ACC112 (cell line): ENCODE measurements around the gene CSK.

Experiments
- H2AFZ ChIP-seq: fragments of 200-600 bp; sonication (generic); one replicate; pipeline ENCODE4 v1.6.0; 2017; ENCODE audit warnings: antibody characterized with exemption, low read length; ENCODE audit not compliant: unreplicated experiment
- H3K27ac ChIP-seq: fragments of 200-600 bp; sonication (generic); 2 replicates; pipeline ENCODE4 v1.5.1; 2014; ENCODE audit warnings: low read depth, mild to moderate bottlenecking, antibody characterized with exemption, low read length, moderate library complexity
- H3K27me3 ChIP-seq: fragments of 200-600 bp; sonication (generic); 2 replicates; pipeline ENCODE4 v1.6.1; 2014; ENCODE audit warnings: mild to moderate bottlenecking, antibody characterized with exemption, low read length, moderate library complexity, mixed read lengths; ENCODE audit not compliant: insufficient read depth
- H3K36me3 ChIP-seq: fragments of 200-600 bp; sonication (generic); 2 replicates; pipeline ENCODE4 v1.6.1; 2016; ENCODE audit warnings: mild to moderate bottlenecking, antibody characterized with exemption, low read length, moderate library complexity, mixed read lengths; ENCODE audit not compliant: insufficient read depth
- H3K4me1 ChIP-seq: fragments of 200-600 bp; sonication (generic); one replicate; pipeline ENCODE4 v1.6.1; 2016; ENCODE audit warnings: low read length, mixed read lengths; ENCODE audit not compliant: insufficient read depth, unreplicated experiment, control insufficient read depth
- H3K4me3 ChIP-seq: fragments of 200-600 bp; sonication (generic); 2 replicates; pipeline ENCODE4 v1.5.1; 2014; ENCODE audit warnings: mild to moderate bottlenecking, low read depth, low read length
- H3K79me2 ChIP-seq: fragments of 200-600 bp; sonication (generic); one replicate; pipeline ENCODE4 v1.6.0; 2016; ENCODE audit warnings: low read length; ENCODE audit not compliant: control insufficient read depth, unreplicated experiment, insufficient read depth

CSK gene

GRCh38 chr15:74838746-74839525 lies 57.1 kb downstream of the CSK start:
- H3K4me1 ChIP-seq, result peaks cover 13% of the 10 kb centered on the region
- no peaks in the 10 kb centered on the region for H3K36me3 ChIP-seq

GRCh38 chr15:74839526-74840395 lies 57.9 kb downstream of the CSK start:
- H3K36me3 ChIP-seq, result no peaks in the 10 kb centered on the region
- H3K4me3 ChIP-seq, result no peak overlapping the region
- peaks cover 13% of the 10 kb centered on the region for H3K4me1 ChIP-seq
- no peak overlapping the region for H3K27ac ChIP-seq
- no peak overlapping the region for H2AFZ ChIP-seq
- H3K79me2 ChIP-seq, result peaks cover 6% of the 10 kb centered on the region
- no peaks in the 10 kb centered on the region for H3K27me3 ChIP-seq

More at GRCh38 chr15:74838746-74839525, 57.1 kb downstream of the CSK start:
- H3K79me2 ChIP-seq, result peaks cover 6% of the 10 kb centered on the region
- H3K4me3 ChIP-seq, result no peak overlapping the region
- H3K27ac ChIP-seq, result no peak overlapping the region
- no peak overlapping the region for H2AFZ ChIP-seq
- H3K27me3 ChIP-seq, result no peaks in the 10 kb centered on the region

- no peaks in the 10 kb centered on the region for H3K27me3 ChIP-seq
- H3K4me1 ChIP-seq, result peaks cover 13% of the 10 kb centered on the region
- H3K79me2 ChIP-seq, result peaks cover 6% of the 10 kb centered on the region
- H2AFZ ChIP-seq, result no peak overlapping the region
- H3K4me3 ChIP-seq, result no peak overlapping the region; the same call in 1 of the 2 replicates
- H3K36me3 ChIP-seq, result no peaks in the 10 kb centered on the region
- H3K27ac ChIP-seq, result no peak overlapping the region
These were observed 59.2 kb downstream of the CSK start for GRCh38 chr15:74840851-74841775.

DNA sequence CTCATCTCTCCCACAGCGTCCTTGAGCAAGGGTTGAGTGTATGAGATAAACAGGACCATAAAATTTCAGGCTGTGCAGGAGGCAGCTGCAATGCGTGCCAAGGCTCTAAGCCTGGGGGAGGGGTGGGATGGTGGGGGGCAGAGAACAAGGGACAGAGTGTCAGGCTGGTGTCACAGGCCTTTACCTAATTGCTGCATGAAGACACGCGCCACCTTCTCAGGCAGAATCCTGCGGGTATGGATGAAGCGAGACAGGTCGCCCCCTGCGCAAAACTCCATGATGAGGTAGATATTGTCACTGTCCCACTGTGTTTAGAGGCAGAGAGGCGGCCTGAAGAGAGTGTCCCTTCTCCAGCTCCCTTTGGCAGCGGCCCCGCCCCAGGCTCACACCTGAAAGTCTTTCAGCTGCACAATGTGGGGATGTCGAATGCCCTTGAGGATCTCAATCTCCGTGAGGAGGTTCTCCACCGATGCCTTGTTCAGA lies 60.1 kb downstream of the CSK start:
- H2AFZ ChIP-seq, result no peak overlapping the region
- H3K27me3 ChIP-seq, result no peaks in the 10 kb centered on the region
- H3K4me1 ChIP-seq, result peaks cover 13% of the 10 kb centered on the region
- H3K79me2 ChIP-seq, result peaks cover 6% of the 10 kb centered on the region
- H3K27ac ChIP-seq, result no peak overlapping the region
- no peaks in the 10 kb centered on the region for H3K36me3 ChIP-seq
- peak overlapping the region; percentile 100 for H3K4me3 ChIP-seq

- peaks cover 6% of the 10 kb centered on the region for H3K79me2 ChIP-seq
- no peaks in the 10 kb centered on the region for H3K36me3 ChIP-seq
- peak within 1 kb of the TSS; percentile 100 for H3K4me3 ChIP-seq
- peak within 1 kb of the TSS; percentile 67 for H3K27ac ChIP-seq
- no peaks in the 10 kb centered on the region for H3K27me3 ChIP-seq
- H2AFZ ChIP-seq, result peak within 1 kb of the TSS; percentile 81
- H3K4me1 ChIP-seq, result peaks cover 13% of the 10 kb centered on the region
These were observed 60.9 kb downstream of the CSK start, which contains the start of gene ULK3 for GRCh38 chr15:74842581-74843444. TSS of gene ULK3 (minus strand) at chr15:74843156. CDS start at chr15:74843105, 51 bp downstream.

GRCh38 chr15:74843445-74843828 lies 61.6 kb downstream of the CSK start:
- Histone ChIP-seq H3K79me2 (peaks cover 6% of the 10 kb centered on the region), H3K4me3 (peak overlapping the region; percentile 100), H2AFZ (peak overlapping the region; percentile 75), H3K36me3 (no peaks in the 10 kb centered on the region), H3K27me3 (no peaks in the 10 kb centered on the region), H3K4me1 (peaks cover 13% of the 10 kb centered on the region), H3K27ac (peak overlapping the region; percentile 67)

DNA sequence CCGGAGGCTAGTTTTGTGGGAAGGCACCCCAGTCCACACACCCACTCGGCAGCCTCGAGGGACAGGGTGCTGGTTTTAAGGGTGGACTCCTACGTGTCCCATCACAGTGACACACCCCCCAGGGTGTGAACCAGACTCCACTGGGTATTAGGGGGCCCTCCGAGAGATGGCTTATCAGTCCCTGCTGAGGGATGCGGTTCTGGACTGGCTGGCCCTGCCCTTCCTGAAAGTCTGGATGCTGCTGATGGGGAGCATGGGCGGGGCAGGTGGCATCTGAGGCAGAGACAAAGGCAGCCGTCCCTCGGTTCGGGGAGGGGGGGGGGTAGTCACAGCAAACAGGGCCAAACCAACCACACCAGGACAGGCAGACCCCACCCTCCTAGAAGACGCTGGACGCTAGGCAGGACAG lies 62.0 kb downstream of the CSK start:
- Histone ChIP-seq H3K4me1 (peaks cover 13% of the 10 kb centered on the region), H3K79me2 (peaks cover 6% of the 10 kb centered on the region), H3K36me3 (no peaks in the 10 kb centered on the region), H2AFZ (peak overlapping the region; percentile 75), H3K27me3 (no peaks in the 10 kb centered on the region), H3K27ac (peak overlapping the region; percentile 67), H3K4me3 (peak overlapping the region; percentile 100)

DNA sequence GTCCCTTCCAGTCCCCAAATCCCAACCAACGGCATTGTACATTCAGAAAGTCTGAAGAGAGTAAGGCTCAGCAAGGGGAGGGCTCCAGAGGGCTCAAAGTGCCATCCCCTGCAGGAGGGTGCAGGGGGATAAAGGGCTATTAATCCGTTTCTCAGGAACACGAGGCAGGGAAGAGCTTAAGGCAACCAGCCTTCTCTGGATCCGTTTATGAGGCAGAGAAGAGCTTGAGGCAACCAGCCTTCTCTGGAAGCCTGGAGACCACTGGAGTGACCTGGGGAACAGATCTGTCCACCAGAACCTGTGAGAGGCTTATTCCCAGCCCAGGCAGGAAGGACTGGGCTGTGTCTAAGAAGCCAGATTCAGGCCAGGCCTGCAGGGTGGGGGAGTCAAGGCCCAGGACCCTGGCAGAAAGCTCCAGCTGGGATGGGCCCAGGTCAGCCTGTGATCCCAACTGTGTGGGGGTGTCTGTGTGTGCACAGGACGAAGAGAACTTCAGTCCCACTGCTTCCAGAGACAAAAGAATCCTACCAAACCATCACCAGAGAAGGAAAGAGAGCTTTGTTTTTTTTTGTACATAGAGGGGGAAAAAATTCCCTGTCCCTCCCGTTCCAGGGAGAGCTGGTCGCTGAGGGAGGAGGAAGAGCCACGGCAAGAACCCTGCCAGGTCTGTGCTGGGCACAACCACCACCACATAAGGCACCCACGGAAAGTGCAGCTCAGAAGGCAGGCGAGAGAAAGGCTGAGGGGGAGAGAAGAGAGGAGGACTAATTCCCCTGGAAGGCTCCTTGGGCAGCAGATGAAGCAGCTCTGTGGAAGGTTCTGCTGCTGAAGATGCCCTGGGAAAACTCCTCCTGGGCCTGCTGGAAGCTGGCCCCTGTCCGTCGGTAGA lies 62.7 kb downstream of the CSK start:
- Histone ChIP-seq H2AFZ (no peak overlapping the region), H3K4me3 (no peak overlapping the region), H3K27ac (no peak overlapping the region), H3K79me2 (peaks cover 6% of the 10 kb centered on the region), H3K36me3 (no peaks in the 10 kb centered on the region), H3K27me3 (no peaks in the 10 kb centered on the region), H3K4me1 (peaks cover 13% of the 10 kb centered on the region)

DNA sequence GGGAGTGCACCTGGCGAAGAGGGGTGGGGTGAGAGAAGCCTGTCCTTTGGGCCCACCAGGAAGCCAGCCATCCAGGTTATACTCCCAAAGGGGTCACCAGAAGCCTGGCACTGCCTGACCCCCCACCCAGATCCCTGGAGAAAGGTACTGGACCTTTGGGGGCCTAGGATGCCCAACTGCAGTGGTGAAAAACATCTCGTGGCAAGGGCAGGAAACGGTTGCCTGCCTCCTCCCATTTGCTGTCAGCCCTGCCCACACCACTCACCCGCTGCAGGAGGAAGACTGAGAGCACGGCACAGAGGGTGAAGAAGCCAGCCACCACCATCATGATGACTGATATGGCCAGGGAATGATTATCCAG lies 63.3 kb downstream of the CSK start:
- H3K4me1 ChIP-seq, result peaks cover 13% of the 10 kb centered on the region
- no peak overlapping the region for H3K27ac ChIP-seq
- peaks cover 6% of the 10 kb centered on the region for H3K79me2 ChIP-seq
- no peaks in the 10 kb centered on the region for H3K27me3 ChIP-seq
- H3K36me3 ChIP-seq, result no peaks in the 10 kb centered on the region
- no peak overlapping the region for H2AFZ ChIP-seq
- no peak overlapping the region for H3K4me3 ChIP-seq
